HG02763 (cell line): ENCODE results near the gene CDK3.
"Not testable (repeated sequence)": the region's sequence is repeated elsewhere in the genome, so short reads cannot be mapped to it uniquely, and the experiment has no call there.

ENCODE experiments used
- ATAC-seq: cut with Tn5 transposase; IDR thresholded peaks from one replicate; pipeline ENCODE4 v1.9.1; 2021; ENCODE audit warnings: mild to moderate bottlenecking, moderate library complexity; ENCODE audit not compliant: unreplicated experiment

CDK3 gene

GRCh38 chr17:76000755-76001521 is at the start of gene CDK3:
TSS of gene CDK3 (plus strand) at chr17:76000855. CDS start at chr17:76001426, 571 bp downstream.
- ATAC-seq, result no peak

- ATAC-seq, result no peak
Measured at GRCh38 chr17:75950855-75951554, 49.6 kb upstream of the CDK3 start.

- no peak for ATAC-seq
Measured at GRCh38 chr17:75959051-75959838, 41.4 kb upstream of the CDK3 start.

- ATAC-seq, result no peak
Measured at GRCh38 chr17:75959839-75960511, 40.7 kb upstream of the CDK3 start.

GRCh38 chr17:75965468-75965867 is 35.2 kb upstream of the CDK3 start:
- ATAC-seq, result no peak

- ATAC-seq, result not testable (repeated sequence)
Measured at GRCh38 chr17:75969044-75969443, 31.6 kb upstream of the CDK3 start.

GRCh38 chr17:75970011-75970523 is 30.6 kb upstream of the CDK3 start:
- ATAC-seq, result no peak

- no peak for ATAC-seq
Measured at GRCh38 chr17:75970626-75971025, 30.0 kb upstream of the CDK3 start.

- ATAC-seq, result not testable (repeated sequence)
Measured at GRCh38 chr17:75975187-75975586, 25.5 kb upstream of the CDK3 start.

- no peak for ATAC-seq
Measured at GRCh38 chr17:75975757-75976174, 24.9 kb upstream of the CDK3 start.

GRCh38 chr17:75976175-75976848 is 24.3 kb upstream of the CDK3 start:
- no peak for ATAC-seq

- ATAC-seq, result peak; percentile 81
Measured at GRCh38 chr17:75978938-75979704, 21.5 kb upstream of the CDK3 start, which contains the start of the genes ACOX1 and TEN1. TSS of gene ACOX1 (minus strand) at chr17:75979166. CDS start at chr17:75979073, 93 bp downstream. TSS of gene TEN1 (plus strand) at chr17:75979240. CDS start at chr17:75986193, 6,953 bp downstream.

GRCh38 chr17:75979705-75980187 is 20.9 kb upstream of the CDK3 start:
- ATAC-seq, result peak; percentile 14

- ATAC-seq, result no peak
Measured at GRCh38 chr17:75980188-75981018, 20.3 kb upstream of the CDK3 start.

GRCh38 chr17:75981019-75981615 is 19.5 kb upstream of the CDK3 start:
- no peak for ATAC-seq

GRCh38 chr17:75983501-75984181 is 17.0 kb upstream of the CDK3 start:
- no peak for ATAC-seq

- ATAC-seq, result no peak
Measured at GRCh38 chr17:75985986-75986385, 14.7 kb upstream of the CDK3 start.
